Choroid plexus epithelial cell (primary cell): ENCODE results near the gene SMIM35.
"Not testable (repeated sequence)": the region's sequence is repeated elsewhere in the genome, so short reads cannot be mapped to it uniquely, and the experiment has no call there.

Experiments used
- DNase-seq: peaks from one replicate; pipeline ENCODE4 v3.0.0-alpha.2; 2010; ENCODE audit warnings: low read depth
- H3K4me3 ChIP-seq: 2 replicates; pipeline ENCODE4 v1.5.1; 2011; ENCODE audit warnings: low read depth, mild to moderate bottlenecking, control low read depth, low read length, moderate library complexity
- CTCF ChIP-seq: conservative IDR thresholded peaks from 2 replicates; pipeline ENCODE4 v1.5.1; 2011; ENCODE audit warnings: low read depth, mild to moderate bottlenecking, control low read depth, inconsistent platforms, low read length, moderate library complexity

Gene SMIM35

GRCh38 chr11:118065384-118065783 is 21.4 kb downstream of the SMIM35 start:
- no peak overlapping the region for H3K4me3 ChIP-seq
- TF ChIP-seq CTCF, result no peak
- DNase-seq, result no peak

GRCh38 chr11:118064956-118065355 is 21.8 kb downstream of the SMIM35 start:
- TF ChIP-seq CTCF, result no peak
- no peak for DNase-seq
- no peak overlapping the region for H3K4me3 ChIP-seq

GRCh38 chr11:118062631-118063030 is 24.1 kb downstream of the SMIM35 start:
- not testable (repeated sequence) for DNase-seq, H3K4me3 ChIP-seq

- not testable (repeated sequence) for DNase-seq, H3K4me3 ChIP-seq
Observed at GRCh38 chr11:118062181-118062580, 24.6 kb downstream of the SMIM35 start.

GRCh38 chr11:118061586-118062125 is 25.1 kb downstream of the SMIM35 start:
- H3K4me3 ChIP-seq, result no peak overlapping the region
- DNase-seq, result no peak
- no peak for TF ChIP-seq CTCF

- H3K4me3 ChIP-seq, result no peak overlapping the region
- no peak for TF ChIP-seq CTCF
- DNase-seq, result no peak
Observed at GRCh38 chr11:118060869-118061268, 25.9 kb downstream of the SMIM35 start.

- no peak for DNase-seq
- no peak for TF ChIP-seq CTCF
- H3K4me3 ChIP-seq, result no peak overlapping the region
Observed at GRCh38 chr11:118060081-118060661, 26.6 kb downstream of the SMIM35 start.

- TF ChIP-seq CTCF, result no peak
- no peak overlapping the region for H3K4me3 ChIP-seq
- no peak for DNase-seq
Observed at GRCh38 chr11:118059246-118059940, 27.4 kb downstream of the SMIM35 start.
